HG03354 (cell line): Measurements from ENCODE around the gene KRT1.

Source experiments
- ATAC-seq: cut with Tn5 transposase; IDR thresholded peaks from one replicate; pipeline ENCODE4 v1.9.1; 2021; ENCODE audit warnings: mild to moderate bottlenecking; ENCODE audit not compliant: unreplicated experiment, poor library complexity, severe bottlenecking

KRT1 gene

DNA sequence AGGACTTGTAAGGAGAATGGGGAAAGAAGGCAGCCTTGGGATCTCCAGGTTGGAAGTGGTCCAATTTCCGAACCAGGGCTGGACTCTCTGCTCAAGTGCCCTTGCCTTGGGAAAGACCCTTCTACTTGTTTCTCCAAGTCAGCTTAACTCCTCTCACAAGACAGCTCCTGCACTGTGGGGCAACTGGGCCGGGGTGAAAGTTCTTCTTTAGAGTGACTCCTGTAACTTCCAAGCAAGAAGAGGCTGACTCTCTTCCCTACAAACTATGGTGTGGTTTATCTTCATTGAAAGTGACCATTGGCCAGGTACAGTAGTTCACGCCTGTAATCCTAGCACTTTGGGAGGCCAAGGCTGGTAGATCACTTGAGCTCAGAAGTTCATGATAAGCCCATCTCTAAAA lies 13.7 kb downstream of the KRT1 start:
- ATAC-seq, result no peak

DNA sequence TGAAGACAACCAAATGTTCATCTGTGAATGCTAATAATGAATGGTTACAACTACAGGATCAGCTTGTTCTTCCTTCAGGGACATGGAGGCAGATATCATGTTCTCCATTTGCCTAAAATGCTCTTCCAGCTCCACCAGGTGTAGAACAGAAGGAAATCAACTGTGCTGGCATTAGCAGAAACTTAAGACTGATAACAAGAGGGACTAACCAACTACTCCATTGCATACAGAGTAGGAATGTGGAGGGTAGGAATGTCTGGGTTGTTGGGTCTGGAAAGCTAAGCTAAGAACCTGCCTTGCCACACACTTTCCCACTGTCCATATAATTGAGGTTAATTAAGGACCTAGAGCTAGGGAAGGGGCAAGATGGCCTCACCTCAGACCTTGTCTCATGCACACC lies 16.8 kb downstream of the KRT1 start:
- ATAC-seq, result no peak

DNA sequence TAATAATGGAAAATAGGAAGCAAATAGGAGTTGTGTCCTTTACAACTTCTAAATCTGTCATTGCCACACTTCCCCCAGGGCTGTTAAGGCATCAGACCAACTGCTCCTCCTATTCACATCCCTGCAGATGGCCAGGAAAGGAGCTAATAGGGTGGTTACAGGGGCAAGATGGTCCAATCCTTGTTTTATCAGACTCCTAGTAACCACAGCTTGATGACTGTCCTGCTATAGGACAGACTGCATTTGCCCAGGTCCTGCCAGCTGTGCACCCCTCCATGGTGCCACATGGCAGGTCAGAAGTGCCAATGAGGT lies 17.3 kb downstream of the KRT1 start:
- ATAC-seq, result no peak

DNA sequence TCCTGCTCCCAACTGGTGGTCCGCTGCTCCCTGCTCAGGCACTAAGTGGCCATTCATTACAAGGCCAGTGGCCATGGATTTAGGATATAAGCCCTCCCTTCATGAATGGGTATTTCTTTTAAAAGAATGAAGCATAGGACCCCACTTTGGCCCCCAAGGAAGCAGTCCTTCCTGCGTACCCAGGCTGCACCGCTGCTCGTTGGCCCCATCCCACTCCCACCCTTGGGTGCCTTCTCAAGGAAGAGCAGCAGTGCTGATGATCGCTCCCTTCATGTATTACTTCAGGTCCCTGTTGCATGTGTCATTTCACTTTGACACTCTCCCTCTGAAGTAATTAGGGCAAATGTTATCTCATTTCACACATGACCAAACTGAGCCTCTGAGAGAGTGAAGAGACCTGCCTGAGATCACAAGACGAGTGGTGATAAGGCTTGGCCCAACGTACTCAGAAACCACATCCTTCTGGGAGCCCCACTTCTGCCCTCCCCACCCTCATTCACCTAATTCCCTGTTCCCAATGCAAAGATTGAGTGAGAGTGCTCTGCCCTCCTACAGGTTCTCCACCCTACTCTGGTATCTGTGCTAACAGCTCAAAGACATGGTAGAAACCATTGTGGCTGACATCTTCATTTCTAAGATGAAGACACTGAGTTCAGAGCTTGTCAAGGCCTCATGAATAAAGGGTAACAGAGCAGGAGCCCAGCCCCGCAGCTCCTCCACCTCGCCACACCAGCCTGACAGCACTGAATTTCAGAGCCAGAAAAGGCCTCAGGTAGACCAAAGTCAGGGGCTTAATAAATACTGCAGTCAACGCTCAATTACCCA lies 17.9 kb downstream of the KRT1 start:
- no peak for ATAC-seq

DNA sequence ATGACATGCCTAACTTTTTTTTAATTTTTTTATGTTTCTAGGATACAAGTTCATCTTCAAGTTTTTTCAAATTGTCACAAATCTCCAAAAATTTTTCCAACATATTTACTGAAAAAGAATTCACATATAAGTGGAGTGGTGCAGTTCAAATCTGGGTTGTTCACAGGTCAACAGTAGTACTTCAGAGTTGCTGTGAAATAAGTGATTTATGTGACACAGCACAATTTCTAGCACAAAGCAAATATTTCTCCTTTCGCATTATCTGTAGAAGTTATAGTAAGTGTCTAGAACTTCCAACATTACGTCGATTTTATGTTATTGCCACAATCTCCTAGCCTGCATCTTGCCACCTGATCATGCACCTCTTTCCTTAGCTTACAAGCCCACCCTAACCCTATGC lies 18.5 kb downstream of the KRT1 start:
- ATAC-seq, result no peak

DNA sequence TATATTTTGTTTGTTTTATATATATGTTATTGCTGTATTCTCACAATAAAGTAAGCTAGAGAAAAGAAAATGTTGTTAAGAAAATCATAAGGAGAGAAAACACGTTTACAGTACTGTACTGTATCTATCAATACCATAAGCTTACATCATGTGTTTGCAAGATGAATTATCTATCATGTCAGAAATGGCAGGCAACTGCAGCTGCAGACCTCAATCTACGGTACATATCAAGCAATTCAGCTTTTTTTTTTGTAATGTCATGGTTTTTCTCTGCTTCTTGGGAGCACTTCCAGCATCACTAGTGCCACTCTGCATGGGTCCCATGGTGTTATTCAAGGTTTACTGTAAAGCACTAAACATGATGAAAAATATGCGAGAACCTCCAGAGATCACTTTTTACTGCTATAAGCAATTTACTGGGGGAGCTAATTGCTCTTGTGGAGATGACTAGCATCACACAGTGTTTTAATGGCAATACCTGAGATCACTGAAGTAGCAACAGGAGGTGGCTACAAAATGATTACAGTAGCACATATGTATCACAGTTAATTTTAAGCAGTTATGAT lies 19.2 kb downstream of the KRT1 start:
- no peak for ATAC-seq

DNA sequence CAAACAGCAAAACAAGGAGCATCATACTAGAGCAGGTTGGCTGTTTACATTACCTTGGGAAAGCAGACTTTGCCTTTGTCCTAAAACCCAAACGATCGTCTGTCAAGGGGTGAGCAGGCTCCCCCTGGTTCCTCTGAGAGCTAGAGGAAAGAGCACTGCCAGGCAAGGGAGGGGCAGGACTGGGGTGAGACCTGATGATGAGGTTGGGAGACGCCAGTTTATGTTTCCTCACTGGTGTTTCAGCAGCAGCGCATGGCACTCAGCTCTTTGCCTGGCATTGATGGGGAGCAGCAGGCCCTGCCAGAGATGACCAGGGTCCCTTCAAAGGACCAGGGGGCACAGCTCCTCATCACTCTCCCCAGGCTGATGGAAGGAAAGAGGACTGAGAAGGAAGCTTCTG lies 20.3 kb downstream of the KRT1 start:
- ATAC-seq, result no peak

DNA sequence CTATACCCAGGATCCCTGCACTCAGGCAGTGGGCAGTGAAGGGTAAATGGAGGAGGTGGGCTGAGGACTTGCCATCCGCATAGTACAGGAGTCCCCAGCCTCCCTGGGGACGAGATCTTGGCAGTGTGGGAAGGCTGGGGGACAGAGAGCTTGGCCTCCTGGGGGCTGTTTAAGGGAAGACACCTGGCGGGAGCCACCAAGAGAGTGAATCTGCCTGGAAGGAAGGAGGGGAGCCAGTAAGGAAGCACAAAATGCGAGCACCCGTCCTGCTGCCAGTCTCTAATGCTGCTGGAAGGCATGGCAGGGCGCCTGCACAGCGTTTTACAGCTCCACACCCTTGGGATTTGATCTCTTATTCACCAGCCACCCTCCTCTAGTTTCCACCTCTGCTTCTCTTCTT lies 20.8 kb downstream of the KRT1 start:
- ATAC-seq, result no peak

DNA sequence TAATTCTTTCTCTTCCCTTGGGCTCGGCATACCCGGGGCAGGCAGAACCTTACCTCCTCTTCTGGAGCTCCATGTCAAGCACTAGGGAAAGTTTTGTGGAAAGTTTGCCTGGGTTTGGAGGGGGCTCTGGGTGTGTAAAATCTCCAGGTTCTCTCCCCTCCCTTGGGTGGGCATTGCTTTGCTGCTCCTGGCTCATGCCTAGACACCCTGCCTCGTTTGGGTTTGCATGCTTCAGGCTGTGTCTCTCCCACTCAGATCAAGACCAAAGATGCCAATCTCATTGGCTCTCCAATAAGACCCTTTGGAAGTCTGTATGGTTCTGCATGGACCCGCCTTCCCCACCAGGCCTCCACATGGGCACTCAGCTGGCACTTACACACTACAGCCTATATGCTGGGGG lies 22.0 kb downstream of the KRT1 start:
- ATAC-seq, result no peak

DNA sequence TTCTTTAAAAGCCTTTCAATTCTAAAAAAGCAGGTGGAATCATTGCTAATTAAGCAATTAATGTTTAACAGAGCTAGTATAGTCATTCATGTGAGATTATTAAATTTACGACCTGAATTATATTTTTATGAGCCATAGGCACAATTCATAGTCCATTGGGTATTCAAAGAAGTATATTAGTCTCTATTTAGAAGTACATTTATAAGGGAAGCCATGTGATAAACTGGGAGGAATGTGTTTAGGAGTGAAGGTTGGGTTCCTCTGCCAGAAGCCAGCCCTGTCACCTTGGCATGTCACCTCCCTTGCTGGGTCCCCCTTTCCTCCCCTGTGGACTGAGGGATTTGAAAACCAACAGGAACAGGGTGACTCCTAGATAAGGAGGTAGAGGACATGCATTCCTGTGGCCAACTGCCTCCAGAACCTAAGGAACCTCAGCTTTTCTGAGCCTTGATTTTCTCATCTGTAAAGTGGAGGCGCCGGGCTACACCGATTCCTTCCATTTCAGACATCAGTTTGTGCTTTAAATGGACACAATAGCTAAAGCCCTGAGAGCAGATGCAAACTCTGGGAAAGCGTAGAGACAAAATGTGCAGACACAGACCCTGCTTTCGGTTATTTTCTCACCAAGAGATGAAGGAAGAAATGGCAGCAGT lies 22.8 kb downstream of the KRT1 start:
- ATAC-seq, result no peak

DNA sequence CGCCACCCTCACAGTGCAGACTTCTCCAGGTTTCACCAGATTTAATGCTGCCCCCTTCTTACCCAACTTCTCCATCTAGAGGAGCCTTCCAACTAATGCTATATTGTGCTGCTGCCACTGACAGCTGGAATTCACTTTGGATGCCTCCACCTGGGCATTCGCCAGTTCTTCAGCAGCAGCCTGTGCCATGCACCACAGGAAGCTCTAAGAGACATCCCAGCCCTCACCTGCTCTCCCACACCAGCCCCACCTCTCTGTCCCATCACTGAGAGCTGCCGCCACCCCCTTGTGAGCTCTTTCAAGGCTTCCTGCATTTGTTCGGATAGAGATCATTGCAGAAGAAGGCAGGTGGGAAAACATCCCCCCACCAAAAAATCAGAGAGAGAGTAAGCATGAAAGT lies 23.6 kb downstream of the KRT1 start:
- no peak for ATAC-seq

DNA sequence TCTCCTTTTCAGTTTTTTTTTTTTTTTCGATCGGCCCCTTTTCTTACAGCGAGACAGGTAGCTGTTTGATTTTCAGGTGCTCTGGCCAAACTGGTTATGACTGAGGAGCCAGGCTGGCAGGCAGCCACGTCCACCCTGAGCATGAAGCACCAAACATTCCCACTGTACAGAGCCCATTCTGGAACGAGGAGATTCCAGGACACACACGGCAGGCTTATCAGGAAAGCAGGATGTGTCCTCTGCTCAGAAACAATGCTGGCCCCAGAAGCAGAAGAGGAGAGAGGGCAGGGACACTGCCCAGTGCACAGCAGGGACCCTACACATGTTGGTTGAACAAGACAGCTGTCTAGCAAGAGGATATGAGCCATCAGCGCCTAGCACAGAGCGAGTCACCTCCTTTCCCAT lies 24.5 kb downstream of the KRT1 start:
- ATAC-seq, result no peak

DNA sequence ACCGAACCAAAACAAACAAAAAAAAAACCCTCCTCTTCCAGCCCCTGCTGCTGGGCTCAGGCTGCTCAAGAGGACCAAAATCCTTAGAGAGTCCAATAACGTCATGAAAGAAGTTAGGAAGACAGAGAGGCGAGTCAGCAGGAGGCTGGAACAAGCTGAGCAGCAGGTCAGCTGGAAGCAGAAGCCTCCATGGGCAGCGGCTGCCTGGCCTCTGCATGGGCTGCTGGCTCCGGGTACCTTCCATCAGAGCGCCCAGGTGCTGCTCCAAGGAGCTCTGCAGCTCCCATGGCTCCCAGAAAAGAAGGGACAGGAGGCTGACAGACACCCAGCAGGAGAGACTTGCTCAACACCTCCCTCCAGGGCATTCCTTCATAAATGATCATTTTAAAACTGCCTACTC lies 25.0 kb downstream of the KRT1 start:
- no peak for ATAC-seq

DNA sequence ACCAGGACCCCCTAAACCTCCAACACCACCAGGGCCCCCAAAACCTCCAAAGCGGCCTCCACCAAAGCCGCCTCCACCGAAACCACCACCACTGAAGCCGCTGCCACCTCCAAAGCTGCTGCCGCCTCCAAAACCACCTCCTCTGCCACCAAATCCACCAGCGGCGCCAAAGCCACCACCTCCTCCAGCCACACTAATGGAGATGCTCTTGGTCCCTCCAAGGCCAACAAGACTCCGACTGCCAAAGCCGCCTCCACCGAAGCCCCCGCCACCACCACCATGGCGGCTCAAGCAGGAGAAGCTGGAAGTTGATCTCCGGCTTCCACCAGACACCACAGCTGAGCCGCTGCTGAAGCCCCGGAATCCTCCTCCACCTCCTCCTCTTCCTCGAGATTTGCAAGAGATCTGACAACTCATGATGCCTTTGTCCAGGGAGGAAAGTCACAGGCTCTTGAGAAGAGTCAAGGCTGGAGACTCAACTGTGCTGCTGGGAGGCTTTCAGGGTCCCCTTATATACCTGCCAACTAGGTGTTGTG lies 28.4 kb downstream of the KRT1 start, which contains the start of gene KRT2:
Gene KRT2, minus strand, starts transcription at position 486 of the 536 bp plus-strand sequence. Its CDS starts 69 bp downstream, at position 417.
- ATAC-seq, result no peak

DNA sequence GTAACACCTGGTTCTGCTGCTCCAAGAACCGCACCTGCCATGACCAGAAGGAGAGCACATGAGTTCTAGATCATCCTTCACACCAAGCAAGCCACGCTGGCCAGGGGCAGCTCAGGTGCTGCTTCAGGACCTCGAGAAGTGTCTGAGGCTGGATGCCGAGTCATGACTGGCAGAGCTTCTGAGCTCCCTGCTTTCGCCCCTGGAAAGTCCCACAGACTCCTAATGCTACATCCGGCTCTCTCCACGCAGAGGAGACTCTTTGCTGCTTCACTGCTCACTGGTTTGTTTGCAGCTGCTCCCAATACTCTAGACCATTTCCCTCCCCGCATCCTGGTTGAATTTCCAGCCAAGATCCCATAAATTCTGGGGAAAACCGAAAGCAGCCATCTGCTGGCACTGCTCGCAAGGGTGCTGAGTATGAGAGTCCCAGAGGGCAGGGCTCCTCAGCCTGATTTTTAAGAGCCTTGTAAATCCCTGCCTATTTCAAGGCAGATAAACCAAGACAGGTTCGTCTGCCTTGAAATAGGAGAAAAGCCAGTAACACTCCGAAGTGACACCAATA lies 29.6 kb downstream of the KRT1 start:
- no peak for ATAC-seq

DNA sequence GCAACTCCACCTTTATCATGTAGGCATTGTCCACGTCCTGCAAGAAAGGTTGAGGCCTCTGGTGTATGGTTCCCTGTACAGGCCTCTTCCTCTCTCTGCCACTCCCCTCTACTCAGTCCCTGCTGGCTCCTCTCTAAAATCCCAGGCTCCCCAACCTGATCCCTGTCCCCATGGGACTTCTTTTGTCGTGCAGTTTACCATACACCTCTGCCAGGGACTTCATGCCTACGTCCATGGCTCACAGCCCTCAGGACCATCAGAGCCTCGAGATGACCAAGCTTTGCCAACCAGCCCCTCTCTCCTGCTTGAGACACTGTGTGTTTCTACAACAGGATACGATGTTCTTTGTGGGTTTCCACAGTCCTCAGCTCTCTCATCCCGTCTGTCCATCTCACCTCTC lies 31.1 kb downstream of the KRT1 start:
- ATAC-seq, result no peak

DNA sequence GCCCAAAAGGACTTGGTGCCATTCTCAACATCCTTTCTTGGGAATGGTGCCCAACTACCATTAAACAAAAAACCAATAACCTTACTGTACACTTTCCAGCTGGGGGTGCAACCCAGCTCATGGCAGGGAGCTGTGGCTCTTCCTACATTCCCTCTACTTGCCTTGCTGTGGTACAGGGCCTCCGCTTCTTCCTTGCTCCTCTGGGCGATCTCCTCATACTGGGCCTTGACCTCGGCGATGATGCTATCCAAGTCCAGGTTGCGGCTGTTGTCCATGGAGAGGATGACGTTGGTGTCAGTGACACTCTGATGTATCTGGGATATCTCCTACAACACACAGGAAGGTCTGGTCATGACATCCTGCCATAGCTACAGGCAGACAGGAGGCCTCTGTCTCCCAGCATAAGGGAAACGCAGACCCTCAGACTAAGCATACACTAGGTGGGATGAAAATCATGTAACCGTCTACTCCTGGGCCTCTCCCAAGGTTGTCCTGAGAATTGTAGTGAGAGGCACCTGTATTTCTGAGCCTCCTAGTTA lies 32.1 kb downstream of the KRT1 start:
- ATAC-seq, result no peak

DNA sequence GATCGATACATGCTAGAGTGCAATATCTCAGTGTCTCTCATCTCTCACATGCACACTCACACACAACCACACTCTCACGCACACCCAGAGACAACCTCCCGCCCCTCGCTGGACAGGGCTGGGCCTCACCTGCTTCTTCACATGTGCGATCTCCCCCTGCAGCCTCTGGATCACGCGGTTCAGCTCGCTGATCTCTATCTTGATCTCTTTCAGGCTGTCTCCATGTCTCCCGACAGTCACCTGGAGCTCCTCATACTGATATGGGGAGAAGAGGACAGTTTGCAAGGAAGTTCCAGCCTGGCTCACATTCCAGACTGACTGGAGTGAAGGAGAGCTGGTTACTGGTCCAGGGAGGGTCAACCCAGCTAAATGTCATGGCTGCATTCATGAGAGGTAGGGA lies 32.6 kb downstream of the KRT1 start:
- ATAC-seq, result no peak

DNA sequence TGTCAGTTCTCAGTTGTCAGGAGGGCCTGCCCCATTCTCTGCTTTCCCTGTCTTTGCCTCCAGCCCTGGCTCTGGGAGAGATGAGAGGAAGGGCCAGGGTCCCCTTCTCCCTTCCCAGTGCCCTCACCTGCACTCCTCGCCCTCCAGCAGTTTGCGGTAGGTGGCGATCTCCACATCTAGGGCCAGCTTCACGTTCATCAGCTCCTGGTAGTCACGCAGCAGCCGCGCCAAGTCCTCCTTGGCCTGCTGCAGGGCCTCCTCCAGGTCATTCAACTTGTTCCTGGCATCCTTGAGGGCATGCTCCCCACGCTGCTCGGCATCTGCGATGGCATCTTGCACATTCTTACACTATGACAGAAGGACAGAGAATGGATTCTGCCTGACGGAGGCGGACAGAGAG lies 33.6 kb downstream of the KRT1 start:
- no peak for ATAC-seq

DNA sequence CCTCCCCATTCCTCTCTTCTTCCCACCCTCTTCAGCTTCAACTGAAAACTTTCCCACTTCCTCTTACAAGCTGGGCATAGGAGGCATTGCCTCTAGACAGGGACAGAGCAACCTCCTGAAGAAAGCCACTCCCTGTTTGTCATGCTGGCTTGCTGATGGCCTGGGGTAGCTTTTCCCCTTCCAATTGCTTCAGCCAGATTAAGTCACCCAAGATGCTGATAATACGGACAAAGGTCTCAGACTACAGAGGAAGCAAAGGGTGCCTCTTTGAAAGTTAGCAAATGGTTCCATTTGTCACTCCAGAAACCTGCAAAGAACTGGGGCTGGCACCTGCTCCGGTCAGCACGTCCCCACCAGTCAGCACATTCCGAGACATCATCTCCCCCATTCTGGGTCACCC lies 34.2 kb downstream of the KRT1 start:
- no peak for ATAC-seq
